Keratinocyte (primary cell): ENCODE measurements around the gene PPHLN1.

Experiments
- CTCF ChIP-seq, 3 experiments: IDR thresholded peaks in 1 of 3; conservative IDR thresholded peaks in 1 of 3; optimal IDR thresholded peaks in 1 of 3; 2 replicates in 2 of 3; 3 replicates in 1 of 3; pipeline versions ENCODE3 to v1.5.1; 2011; ENCODE audit warnings: low read length in 3 of 3, mild to moderate bottlenecking in 3 of 3, moderate library complexity in 2 of 3, control low read depth in 1 of 3, inconsistent platforms in 1 of 3; ENCODE audit not compliant: insufficient read depth in 2 of 3; ENCODE audit errors: extremely low read depth in 1 of 3
- EZH2 ChIP-seq: IDR thresholded peaks from one replicate; pipeline ENCODE4 v1.6.1; 2012; ENCODE audit warnings: inconsistent platforms, mild to moderate bottlenecking, low read length, moderate library complexity

DNA sequence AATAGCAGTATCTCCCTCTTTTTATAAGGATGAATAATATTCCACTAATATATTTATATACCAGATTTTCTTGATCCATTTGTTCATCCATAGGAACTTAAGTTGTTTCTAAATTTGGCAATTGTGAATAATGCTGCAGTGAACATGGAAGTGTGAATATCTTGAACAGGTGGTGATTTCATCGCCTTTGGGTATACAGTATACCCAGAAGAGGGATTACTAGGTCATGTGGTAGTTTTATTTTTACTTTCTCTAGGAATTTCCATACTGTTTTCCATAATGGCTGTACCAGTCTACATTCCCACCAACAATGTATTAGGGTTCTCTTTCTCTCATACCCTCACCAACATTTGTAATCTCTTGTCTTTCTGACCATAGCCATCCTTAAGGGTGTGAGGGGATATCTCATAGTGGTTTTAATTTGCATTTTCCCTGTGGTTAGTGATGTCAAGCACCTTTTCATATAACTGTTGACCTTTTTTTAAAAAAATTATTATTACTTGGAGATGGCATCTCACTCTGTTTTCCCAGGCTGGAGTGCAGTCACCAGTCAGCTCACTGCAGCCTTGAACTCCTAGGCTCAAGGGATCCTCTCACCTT lies 20.5 kb downstream of the PPHLN1 start:
- no peak for TF ChIP-seq CTCF (optimal IDR thresholded peaks at IDR 0.05 in 1 of 3, IDR thresholded peaks at IDR 0.05 in 1 of 3, conservative IDR thresholded peaks at IDR 0.05 in 1 of 3; ENCODE audit: extremely low read depth in 1 of 3, insufficient read depth in 2 of 3, low read length in 3 of 3)
- TF ChIP-seq EZH2: no peak
